Heart left ventricle (tissue), 16 donors: ENCODE results near the gene PCTP. TPM values are rescaled to one million over a fixed set of nuclear protein-coding genes. Genes with fewer than 3 reads are reported as not detected.

Source experiments
- ATAC-seq, 4 donors: fragments of 200-7000 bp; cut with Tn5 transposase; one replicate each; pipeline ENCODE4 v1.9.1; 2020 to 2022; ENCODE audit warnings: moderate library complexity in 4 of 4, mild to moderate bottlenecking in 3 of 4, moderate number of reproducible peaks in 1 of 4
- DNase-seq, 5 donors: peaks; one replicate each; pipeline ENCODE4 v3.0.0-alpha.2; 2020
- H3K27ac ChIP-seq, 12 donors: fragments of 200-600 bp; sonication (generic) in 4 of 12; one replicate each; pipeline versions ENCODE4 v1.5.0 to v1.8.0; 2016 to 2022; ENCODE audit warnings: mild to moderate bottlenecking in 2 of 12
- H3K27me3 ChIP-seq, 9 donors: fragments of 200-600 bp; sonication (generic) in 2 of 9; one replicate each; pipeline versions ENCODE4 v1.5.1 to v1.8.0; 2016 to 2022; ENCODE audit warnings: mild to moderate bottlenecking in 3 of 9
- H3K36me3 ChIP-seq, 9 donors: fragments of 200-600 bp; sonication (generic) in 2 of 9; one replicate each; pipeline versions ENCODE4 v1.5.0 to v1.8.0; 2018 to 2022; ENCODE audit warnings: mild to moderate bottlenecking in 2 of 9
- H3K4me1 ChIP-seq, 12 donors: fragments of 200-600 bp; sonication (generic) in 4 of 12; one replicate each; pipeline versions ENCODE4 v1.5.0 to v1.8.0; 2016 to 2022; ENCODE audit warnings: mild to moderate bottlenecking in 3 of 12
- H3K4me3 ChIP-seq, 12 donors: fragments of 200-600 bp; sonication (generic) in 4 of 12; one replicate each; pipeline versions ENCODE4 v1.5.0 to v1.8.0; 2017 to 2022; ENCODE audit warnings: mild to moderate bottlenecking in 9 of 12, moderate library complexity in 4 of 12
- H3K9me3 ChIP-seq, 12 donors: fragments of 200-600 bp; sonication (generic) in 4 of 12; one replicate each; pipeline versions ENCODE4 v1.5.0 to v1.8.0; 2016 to 2022; ENCODE audit warnings: mild to moderate bottlenecking in 1 of 12
- POLR2A ChIP-seq, 2 donors: fragments of 450-650 bp; IDR thresholded peaks; one replicate each; pipeline ENCODE4 v1.6.1; 2017; ENCODE audit warnings: antibody characterized with exemption in 2 of 2, mild to moderate bottlenecking in 2 of 2, moderate library complexity in 2 of 2
- WGBS, 4 donors: extraction: QIAGEN DNeasy Blood & Tissue Kit in 2 of 4; methylation state at CpG; one replicate each; pipeline versions ENCODE4 v1.1.5 to v1.1.7; 2013 to 2018; 5-methylcytosine and 5-hydroxymethylcytosine counted together
- intact Hi-C, 10 donors: fragments of 100-400 bp; cut with DNase I; formaldehyde crosslinking; loops; one replicate each; pipeline versions ENCODE4 v1.11.1 to v1.14.2; 2022
- polyA plus RNA-seq, 2 donors: library from polyadenylated mRNA; stranded (reverse); fragments of 200-250 nt; gene quantifications; one replicate each; pipeline ENCODE4 v1.2.3, GENCODE V29; 2013
- total RNA-seq, 9 donors: library from RNA; depleted of rRNA in 2 of 9; stranded (reverse); fragments of >200 nt in 2 of 9; fragmentation: NEBNext Ultra II Directional in 3 of 9; extraction: Animal tissue kit (Norgen Biotek cat#: 25700) in 3 of 9; gene quantifications; one replicate each; pipeline versions ENCODE4 v1.1.0 to v1.2.4, GENCODE V29; 2016 to 2023
- TF ChIP-seq, protein P1 (sequence below), 12 donors: fragments of 200-600 bp; sonication (generic) in 4 of 12; IDR thresholded peaks; one replicate each; pipeline versions ENCODE4 v1.5.0 to v1.8.0; 2018 to 2022; ENCODE audit warnings: antibody characterized with exemption in 12 of 12, mild to moderate bottlenecking in 5 of 12
- donor health status: ischemic (EF 13 %, LVEDD 7.1; RV severe dilation, severe dysfunction).
- donor health status: healthy with polysubstance abuse.
- donor health status: DM: no; HTN: yes; CAD: no.
- donor health status: DM: no; HTN: no; CAD: no.
- donor health status: ischemic (EF 25% LVEDD 6.9; RV normal size, moderate dysfunction).
- donor health status: ischemic (EF 25% LVEDD 5.7; RV mildly dilated, moderate dysfunction).
- donor health status: healthy.
- donor health status: DM: yes; HTN: yes; CAD: no.
- donor health status: ischemic (EF 35%, LVEDD 5.7; RV mildly dilated, moderate dysfunction).
- donor health status: nonischemic (EF 11% LVEDD 7.7; RV severe dilation, severe dysfunction).
- donor health status: DM: yes; HTN: yes; CAD: no.
- donor health status: PGD.
- donor health status: ischemic (EF 29% LVEDD 5.4; RV normal size, mild dysfunction).
- donor health status: nonischemic (EF 23%, LVEDD 6.1; RV moderate dilation, normal function).

The PCTP gene
- total and polyA plus RNA-seq, 11 donors: 11.8 to 22.6 (median 18.6) TPM

DNA sequence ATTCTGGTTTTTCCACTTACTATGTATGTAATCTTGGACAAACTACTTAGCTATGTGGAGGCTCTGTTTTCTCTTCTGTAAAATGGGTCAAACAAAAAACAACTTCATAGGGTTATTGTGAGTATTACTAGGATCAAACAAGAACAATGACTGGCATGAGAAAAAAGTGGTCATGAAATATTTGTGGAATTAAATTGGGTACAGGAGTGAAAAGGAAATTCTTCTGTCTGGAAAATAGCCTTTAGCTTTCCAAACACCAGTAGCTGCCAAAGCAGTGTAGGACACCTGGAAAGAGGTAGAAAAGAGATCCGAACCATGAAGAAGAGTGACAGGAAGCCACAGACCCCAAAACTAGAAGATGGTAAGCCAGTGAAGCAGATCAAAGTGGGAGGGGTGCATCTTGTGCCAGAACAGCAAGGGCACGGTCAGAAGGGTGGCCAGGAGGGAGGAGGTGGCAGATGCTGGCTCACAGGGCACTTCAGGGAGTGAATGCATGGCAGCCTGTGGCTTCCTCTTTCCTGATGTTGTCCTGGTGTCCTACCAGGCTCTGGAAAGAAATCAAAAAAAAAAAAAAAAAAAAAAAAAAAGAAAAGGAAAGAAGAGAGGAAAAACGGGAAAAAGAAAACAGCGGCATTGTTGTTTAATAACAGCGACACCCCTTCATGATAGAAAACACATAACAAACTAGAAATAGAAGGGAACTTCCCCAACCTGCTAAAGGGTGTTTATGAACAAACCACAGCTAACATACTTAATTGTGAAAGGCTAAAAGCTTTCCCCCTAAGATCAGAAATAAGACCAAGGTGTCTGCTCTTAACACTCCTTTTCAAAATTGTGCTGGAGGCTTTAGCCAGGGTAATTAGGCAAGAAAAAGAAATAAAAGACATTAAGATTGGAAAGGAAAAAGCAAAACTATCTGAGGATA lies 67.9 kb downstream of the PCTP start:
- H3K4me1 ChIP-seq: peaks cover 0 to 9% (median 0%) of the 10 kb centered on the region in 12 donors
- no peaks in the 10 kb centered on the region for H3K27me3 ChIP-seq
- peaks cover 0 to 14% (median 0%) of the 10 kb centered on the region in 12 donors for H3K9me3 ChIP-seq
- DNase-seq (no peak), ATAC-seq (no peak)
- H3K27ac ChIP-seq: no peak overlapping the region
- WGBS, 4 donors: 81 to 86% (median 82%) methylated on average over 5 of the region's 5 CpGs
- intact Hi-C loops: loop anchor here in 1 of 10 donors (10.0 kb wide), 1 partner anchor 54 kb away; no protein-coding TSS in a partner anchor
- H3K36me3 ChIP-seq: no peaks in the 10 kb centered on the region
- H3K4me3 ChIP-seq: no peak overlapping the region
- TF ChIP-seq, protein P1, sequence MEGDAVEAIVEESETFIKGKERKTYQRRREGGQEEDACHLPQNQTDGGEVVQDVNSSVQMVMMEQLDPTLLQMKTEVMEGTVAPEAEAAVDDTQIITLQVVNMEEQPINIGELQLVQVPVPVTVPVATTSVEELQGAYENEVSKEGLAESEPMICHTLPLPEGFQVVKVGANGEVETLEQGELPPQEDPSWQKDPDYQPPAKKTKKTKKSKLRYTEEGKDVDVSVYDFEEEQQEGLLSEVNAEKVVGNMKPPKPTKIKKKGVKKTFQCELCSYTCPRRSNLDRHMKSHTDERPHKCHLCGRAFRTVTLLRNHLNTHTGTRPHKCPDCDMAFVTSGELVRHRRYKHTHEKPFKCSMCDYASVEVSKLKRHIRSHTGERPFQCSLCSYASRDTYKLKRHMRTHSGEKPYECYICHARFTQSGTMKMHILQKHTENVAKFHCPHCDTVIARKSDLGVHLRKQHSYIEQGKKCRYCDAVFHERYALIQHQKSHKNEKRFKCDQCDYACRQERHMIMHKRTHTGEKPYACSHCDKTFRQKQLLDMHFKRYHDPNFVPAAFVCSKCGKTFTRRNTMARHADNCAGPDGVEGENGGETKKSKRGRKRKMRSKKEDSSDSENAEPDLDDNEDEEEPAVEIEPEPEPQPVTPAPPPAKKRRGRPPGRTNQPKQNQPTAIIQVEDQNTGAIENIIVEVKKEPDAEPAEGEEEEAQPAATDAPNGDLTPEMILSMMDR (IDR thresholded peaks at IDR 0.05): no peak
- TF ChIP-seq POLR2A (IDR thresholded peaks at IDR 0.05): no peak

DNA sequence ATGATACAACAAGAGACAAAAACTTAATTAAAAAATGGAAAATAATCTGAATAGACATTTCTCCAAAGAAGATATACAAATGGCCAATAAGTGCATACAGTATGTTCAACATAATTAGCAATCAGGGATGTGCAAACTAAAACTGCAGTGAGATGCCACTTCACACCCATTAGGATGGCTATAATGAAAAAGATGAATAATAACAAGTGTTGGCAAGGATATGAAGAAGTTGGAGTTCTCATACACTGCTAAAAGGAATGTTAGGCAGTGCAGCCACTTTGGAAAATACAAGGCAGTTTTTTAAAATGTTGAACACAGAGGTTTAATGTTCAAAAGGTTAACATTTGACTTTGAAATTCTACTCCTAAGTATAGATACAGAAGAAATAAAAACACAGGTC lies 69.8 kb downstream of the PCTP start:
- H3K4me1 ChIP-seq: no peaks in the 10 kb centered on the region
- no peak overlapping the region for H3K27ac ChIP-seq
- peaks cover 0 to 14% (median 0%) of the 10 kb centered on the region in 12 donors for H3K9me3 ChIP-seq
- intact Hi-C loops: loop anchor here in 3 of 10 donors (5.0 to 10.0 kb wide), 3 partner anchors 46 to 293 kb away; no protein-coding TSS in a partner anchor
- H3K4me3 ChIP-seq: no peak overlapping the region
- DNase-seq (no peak), ATAC-seq (no peak)
- TF ChIP-seq, protein P1 (IDR thresholded peaks at IDR 0.05): no peak
- no peak for TF ChIP-seq POLR2A (IDR thresholded peaks at IDR 0.05)
- H3K36me3 ChIP-seq: no peaks in the 10 kb centered on the region
- no peaks in the 10 kb centered on the region for H3K27me3 ChIP-seq

DNA sequence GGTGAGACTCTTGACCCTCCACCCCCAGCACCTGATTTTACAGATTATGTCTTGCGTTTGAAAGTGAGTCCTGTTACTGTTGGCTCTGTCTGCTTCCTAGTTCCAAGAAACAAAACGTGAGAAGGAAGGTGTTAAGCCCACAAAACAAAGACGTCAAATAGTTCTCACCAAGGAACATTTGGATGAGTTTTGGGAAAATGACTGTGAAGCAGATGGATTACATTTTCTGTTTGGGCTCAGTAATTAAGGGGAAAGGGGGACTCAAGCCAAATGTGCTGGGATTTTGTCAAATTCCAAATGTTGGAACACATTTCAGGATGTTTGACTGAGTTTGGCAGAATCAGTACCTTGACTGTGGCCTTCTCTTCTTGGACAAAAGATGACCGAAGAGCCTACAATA lies 71.2 kb downstream of the PCTP start:
- TF ChIP-seq POLR2A (IDR thresholded peaks at IDR 0.05): no peak
- TF ChIP-seq, protein P1 (IDR thresholded peaks at IDR 0.05): no peak
- Histone ChIP-seq H3K36me3 (no peaks in the 10 kb centered on the region), H3K27ac (no peak overlapping the region), H3K4me1 (no peaks in the 10 kb centered on the region), H3K4me3 (no peak overlapping the region), H3K27me3 (no peaks in the 10 kb centered on the region), H3K9me3 (peaks cover 0 to 14% (median 0%) of the 10 kb centered on the region in 12 donors)
- 52 to 65% (median 59%) methylated on average over 4 of the region's 4 CpGs for WGBS, 4 donors
- ATAC-seq: no peak
- no peak for DNase-seq
- intact Hi-C loops: loop anchor here in 3 of 10 donors (5.0 to 10.0 kb wide), 3 partner anchors 47 to 295 kb away; no protein-coding TSS in a partner anchor

DNA sequence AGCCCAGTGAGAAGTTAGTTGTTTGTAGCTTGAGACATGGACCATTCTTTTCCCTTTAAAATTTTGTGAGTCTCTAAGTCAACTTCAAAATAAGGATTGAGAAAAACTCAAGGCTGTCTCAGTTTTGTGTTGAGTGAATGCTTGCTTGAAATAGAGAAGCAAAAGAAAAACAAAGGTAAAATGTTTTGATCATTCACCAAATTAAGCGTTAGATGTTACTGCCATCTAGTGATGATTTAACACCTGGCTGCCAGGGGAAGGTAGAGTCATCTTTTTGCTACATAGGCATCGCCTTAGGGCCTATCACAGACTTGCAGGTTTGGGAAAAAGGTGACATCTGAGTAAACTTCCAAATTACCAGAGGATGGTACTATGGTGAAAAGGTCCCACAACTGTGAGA lies 74.4 kb downstream of the PCTP start:
- 55 to 72% (median 64%) methylated on average over 2 of the region's 2 CpGs for WGBS, 4 donors
- no peak overlapping the region for H3K27ac ChIP-seq

More for the DNA sequence above, 74.4 kb downstream of the PCTP start:
- Histone ChIP-seq H3K27me3 (no peaks in the 10 kb centered on the region), H3K9me3 (peaks cover 0 to 9% (median 0%) of the 10 kb centered on the region in 12 donors), H3K4me3 (no peak overlapping the region), H3K4me1 (no peaks in the 10 kb centered on the region), H3K36me3 (no peaks in the 10 kb centered on the region)
- DNase-seq: no peak
- intact Hi-C loops: loop anchor here in 8 of 10 donors (1.0 to 10.0 kb wide), 4 partner anchors 50 to 299 kb away; no protein-coding TSS in a partner anchor
- TF ChIP-seq, protein P1 (IDR thresholded peaks at IDR 0.05): peak in 9 of 12 donors; percentile 8 to 50 (median 39)
- no peak for TF ChIP-seq POLR2A (IDR thresholded peaks at IDR 0.05)
- ATAC-seq: no peak
